Measurements from ENCODE around the gene IL1R1.

DNA sequence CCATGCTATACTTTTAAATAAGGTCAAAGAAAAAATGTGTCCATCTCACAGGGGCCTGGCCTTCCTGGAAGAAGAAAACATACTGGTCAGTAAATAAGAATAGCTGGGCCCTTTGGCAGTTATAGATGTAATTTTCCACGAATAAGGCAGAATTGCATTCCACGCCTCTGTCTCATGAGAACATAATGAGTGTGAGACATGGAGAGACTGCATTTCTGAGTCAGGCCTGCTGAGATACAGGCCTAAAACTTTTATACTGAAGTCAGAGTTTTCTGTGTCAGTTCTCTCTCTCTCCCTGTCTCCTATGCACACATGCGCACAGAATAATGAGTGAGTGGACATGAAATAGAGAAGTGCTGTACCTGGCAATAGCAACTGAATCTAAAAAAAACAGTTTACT, 20.4 kb upstream of the IL1R1 start:
- no peak for TF ChIP-seq EZH2 (IDR thresholded peaks at IDR 0.05; ENCODE audit: borderline replicate concordance, low read length)
- TF ChIP-seq, protein P1, sequence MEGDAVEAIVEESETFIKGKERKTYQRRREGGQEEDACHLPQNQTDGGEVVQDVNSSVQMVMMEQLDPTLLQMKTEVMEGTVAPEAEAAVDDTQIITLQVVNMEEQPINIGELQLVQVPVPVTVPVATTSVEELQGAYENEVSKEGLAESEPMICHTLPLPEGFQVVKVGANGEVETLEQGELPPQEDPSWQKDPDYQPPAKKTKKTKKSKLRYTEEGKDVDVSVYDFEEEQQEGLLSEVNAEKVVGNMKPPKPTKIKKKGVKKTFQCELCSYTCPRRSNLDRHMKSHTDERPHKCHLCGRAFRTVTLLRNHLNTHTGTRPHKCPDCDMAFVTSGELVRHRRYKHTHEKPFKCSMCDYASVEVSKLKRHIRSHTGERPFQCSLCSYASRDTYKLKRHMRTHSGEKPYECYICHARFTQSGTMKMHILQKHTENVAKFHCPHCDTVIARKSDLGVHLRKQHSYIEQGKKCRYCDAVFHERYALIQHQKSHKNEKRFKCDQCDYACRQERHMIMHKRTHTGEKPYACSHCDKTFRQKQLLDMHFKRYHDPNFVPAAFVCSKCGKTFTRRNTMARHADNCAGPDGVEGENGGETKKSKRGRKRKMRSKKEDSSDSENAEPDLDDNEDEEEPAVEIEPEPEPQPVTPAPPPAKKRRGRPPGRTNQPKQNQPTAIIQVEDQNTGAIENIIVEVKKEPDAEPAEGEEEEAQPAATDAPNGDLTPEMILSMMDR (conservative IDR thresholded peaks at IDR 0.05 in 1 of 2, IDR thresholded peaks at IDR 0.05 in 1 of 2; ENCODE audit: extremely low read depth in 1 of 2, insufficient read depth in 1 of 2, low read depth in 1 of 2, low read length in 2 of 2), result no peak
